Activated naive CD4-positive, alpha-beta T cell treated with anti-CD3 and anti-CD28 coated beads for 36 hours (primary cell): ENCODE measurements around the gene NRP2. TPM values are rescaled to one million over a fixed set of nuclear protein-coding genes. Genes with fewer than 3 reads are reported as not detected.

Experiments
- CTCF ChIA-PET: fragments of 350-600 bp; sonication (Branson Sonifier 250); formaldehyde crosslinking; loops from one replicate; lab custom pipeline; 2021; ENCODE audit warnings: antibody characterized with exemption; lab: Charles Lee
- DNase-seq: peaks from one replicate; pipeline ENCODE4 v3.0.0-alpha.2; 2020
- H3K27ac Mint-ChIP-seq: one replicate; pipeline ENCODE4 v1.8.0; 2021; ENCODE audit warnings: mild to moderate bottlenecking, mixed read lengths
- H3K27me3 Mint-ChIP-seq: one replicate; pipeline ENCODE4 v1.8.0; 2021; ENCODE audit warnings: low read depth, mixed read lengths
- H3K36me3 Mint-ChIP-seq: one replicate; pipeline ENCODE4 v1.8.0; 2021; ENCODE audit warnings: low read depth, mixed read lengths
- H3K4me1 Mint-ChIP-seq: one replicate; pipeline ENCODE4 v1.8.0; 2021; ENCODE audit warnings: low read depth, mixed read lengths
- H3K4me3 Mint-ChIP-seq: one replicate; pipeline ENCODE4 v1.8.0; 2021; ENCODE audit warnings: mild to moderate bottlenecking, moderate library complexity, mixed read lengths
- H3K9me3 Mint-ChIP-seq: one replicate; pipeline ENCODE4 v1.8.0; 2021; ENCODE audit warnings: mixed read lengths
- intact Hi-C: fragments of 100-400 bp; cut with micrococcal nuclease; formaldehyde crosslinking; loops from one replicate; pipeline ENCODE4 v1.15.1; 2023
- total RNA-seq, 2 experiments: library from RNA; stranded (reverse); gene quantifications; one replicate each; pipeline ENCODE4 v1.2.3, GENCODE V29; 2021

NRP2 gene
- total RNA-seq, 2 experiments from 2014 or later: 2.5 to 2.8 TPM

- no peaks in the 10 kb centered on the region for H3K36me3 Mint-ChIP-seq
- no peak for DNase-seq
- H3K27me3 Mint-ChIP-seq: no peaks in the 10 kb centered on the region
- CTCF ChIA-PET: no interaction called here
- no peak overlapping the region for H3K4me3 Mint-ChIP-seq
- H3K9me3 Mint-ChIP-seq: no peaks in the 10 kb centered on the region
- intact Hi-C loops: no loop called here
- H3K4me1 Mint-ChIP-seq: no peaks in the 10 kb centered on the region
- H3K27ac Mint-ChIP-seq: no peak overlapping the region
Observed at GRCh38 chr2:205732314-205732713, 50.0 kb downstream of the NRP2 start.

GRCh38 chr2:205733082-205733481 is 50.8 kb downstream of the NRP2 start:
- no peak overlapping the region for H3K4me3 Mint-ChIP-seq
- H3K27me3 Mint-ChIP-seq: no peaks in the 10 kb centered on the region
- CTCF ChIA-PET: no interaction called here
- H3K9me3 Mint-ChIP-seq: no peaks in the 10 kb centered on the region
- H3K27ac Mint-ChIP-seq: no peak overlapping the region
- intact Hi-C loops: no loop called here
- DNase-seq: no peak
- no peaks in the 10 kb centered on the region for H3K36me3 Mint-ChIP-seq
- H3K4me1 Mint-ChIP-seq: no peaks in the 10 kb centered on the region

DNA sequence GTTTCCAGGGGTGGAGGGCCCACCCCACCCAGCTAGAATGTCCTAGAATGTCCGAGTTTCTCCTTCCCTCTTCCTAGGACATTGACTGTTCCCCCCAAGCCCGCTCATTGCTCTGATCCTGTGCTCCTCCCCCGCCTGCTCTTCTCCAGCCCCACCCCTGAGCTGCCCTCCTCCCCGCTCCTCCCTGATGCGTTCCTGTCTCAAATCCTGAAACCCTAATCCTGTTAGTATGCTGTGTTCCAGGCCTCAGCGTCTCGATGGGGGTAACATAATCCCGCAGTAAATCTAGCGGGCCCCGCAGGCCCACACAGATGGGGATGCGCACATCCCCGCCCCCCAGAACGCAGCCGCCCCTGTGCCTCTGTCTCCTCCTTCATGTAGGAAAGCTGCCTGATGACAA is 51.3 kb downstream of the NRP2 start:
- CTCF ChIA-PET: no interaction called here
- Mint-ChIP-seq H3K27me3 (no peaks in the 10 kb centered on the region), H3K9me3 (no peaks in the 10 kb centered on the region), H3K4me3 (no peak overlapping the region), H3K27ac (no peak overlapping the region), H3K4me1 (no peaks in the 10 kb centered on the region), H3K36me3 (no peaks in the 10 kb centered on the region)
- intact Hi-C loops: no loop called here
- no peak for DNase-seq

- intact Hi-C loops: no loop called here
- H3K27me3 Mint-ChIP-seq: no peaks in the 10 kb centered on the region
- H3K9me3 Mint-ChIP-seq: no peaks in the 10 kb centered on the region
- H3K36me3 Mint-ChIP-seq: no peaks in the 10 kb centered on the region
- H3K27ac Mint-ChIP-seq: no peak overlapping the region
- no peak for DNase-seq
- H3K4me3 Mint-ChIP-seq: no peak overlapping the region
- CTCF ChIA-PET: interaction anchor here (0.6 kb wide), 1 partner anchor 736 kb away, joined by 4 read pairs; no protein-coding TSS in a partner anchor
- no peaks in the 10 kb centered on the region for H3K4me1 Mint-ChIP-seq
Observed at GRCh38 chr2:205734436-205735037, 52.2 kb downstream of the NRP2 start.

GRCh38 chr2:205738117-205738968 is 56.0 kb downstream of the NRP2 start:
- Mint-ChIP-seq H3K27me3 (peaks cover 9% of the 10 kb centered on the region), H3K36me3 (no peaks in the 10 kb centered on the region), H3K4me1 (no peaks in the 10 kb centered on the region), H3K9me3 (no peaks in the 10 kb centered on the region), H3K27ac (no peak overlapping the region), H3K4me3 (no peak overlapping the region)
- DNase-seq: no peak
- intact Hi-C loops: no loop called here
- CTCF ChIA-PET: no interaction called here

GRCh38 chr2:205739620-205740019 is 57.3 kb downstream of the NRP2 start:
- no peaks in the 10 kb centered on the region for H3K9me3 Mint-ChIP-seq
- H3K4me1 Mint-ChIP-seq: no peaks in the 10 kb centered on the region
- H3K27ac Mint-ChIP-seq: no peak overlapping the region
- CTCF ChIA-PET: interaction anchor here (1.1 kb wide), 1 partner anchor 73 kb away, joined by 3 read pairs; no protein-coding TSS in a partner anchor
- H3K4me3 Mint-ChIP-seq: no peak overlapping the region
- peaks cover 9% of the 10 kb centered on the region for H3K27me3 Mint-ChIP-seq
- intact Hi-C loops: no loop called here
- no peaks in the 10 kb centered on the region for H3K36me3 Mint-ChIP-seq
- DNase-seq: no peak

GRCh38 chr2:205740381-205740780 is 58.1 kb downstream of the NRP2 start:
- Mint-ChIP-seq H3K9me3 (no peaks in the 10 kb centered on the region), H3K4me3 (no peak overlapping the region), H3K36me3 (no peaks in the 10 kb centered on the region), H3K27me3 (peaks cover 9% of the 10 kb centered on the region), H3K4me1 (no peaks in the 10 kb centered on the region), H3K27ac (no peak overlapping the region)
- intact Hi-C loops: no loop called here
- DNase-seq: no peak
- CTCF ChIA-PET: interaction anchor here (1.1 kb wide), 1 partner anchor 72 kb away, joined by 3 read pairs; no protein-coding TSS in a partner anchor

GRCh38 chr2:205741256-205741978 is 59.1 kb downstream of the NRP2 start:
- DNase-seq: no peak
- Mint-ChIP-seq H3K9me3 (no peaks in the 10 kb centered on the region), H3K36me3 (no peaks in the 10 kb centered on the region), H3K27ac (no peak overlapping the region), H3K4me3 (no peak overlapping the region), H3K4me1 (no peaks in the 10 kb centered on the region), H3K27me3 (peaks cover 9% of the 10 kb centered on the region)
- CTCF ChIA-PET: no interaction called here
- intact Hi-C loops: no loop called here

DNA sequence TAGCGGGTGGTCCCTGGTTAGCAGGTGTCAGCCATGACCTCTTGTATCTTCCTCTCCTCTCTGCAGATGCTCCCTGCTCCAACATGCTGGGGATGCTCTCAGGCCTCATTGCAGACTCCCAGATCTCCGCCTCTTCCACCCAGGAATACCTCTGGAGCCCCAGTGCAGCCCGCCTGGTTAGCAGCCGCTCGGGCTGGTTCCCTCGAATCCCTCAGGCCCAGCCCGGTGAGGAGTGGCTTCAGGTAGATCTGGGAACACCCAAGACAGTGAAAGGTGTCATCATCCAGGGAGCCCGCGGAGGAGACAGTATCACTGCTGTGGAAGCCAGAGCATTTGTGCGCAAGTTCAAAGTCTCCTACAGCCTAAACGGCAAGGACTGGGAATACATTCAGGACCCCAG is 60.8 kb downstream of the NRP2 start:
- intact Hi-C loops: no loop called here
- CTCF ChIA-PET: interaction anchor here (1.1 kb wide), 1 partner anchor 980 kb away, joined by 4 read pairs; no protein-coding TSS in a partner anchor

GRCh38 chr2:205744074-205744591 is 61.8 kb downstream of the NRP2 start:
- H3K36me3 Mint-ChIP-seq: no peaks in the 10 kb centered on the region
- no peak overlapping the region for H3K4me3 Mint-ChIP-seq
- CTCF ChIA-PET: no interaction called here
- H3K27me3 Mint-ChIP-seq: peaks cover 9% of the 10 kb centered on the region
- no peaks in the 10 kb centered on the region for H3K4me1 Mint-ChIP-seq
- intact Hi-C loops: no loop called here
- no peaks in the 10 kb centered on the region for H3K9me3 Mint-ChIP-seq
- DNase-seq: no peak
- no peak overlapping the region for H3K27ac Mint-ChIP-seq

More for the DNA sequence above, 60.8 kb downstream of the NRP2 start:
- peaks cover 9% of the 10 kb centered on the region for H3K27me3 Mint-ChIP-seq
- H3K36me3 Mint-ChIP-seq: no peaks in the 10 kb centered on the region
- no peaks in the 10 kb centered on the region for H3K4me1 Mint-ChIP-seq
- H3K9me3 Mint-ChIP-seq: no peaks in the 10 kb centered on the region
- H3K4me3 Mint-ChIP-seq: no peak overlapping the region
- DNase-seq: no peak
- H3K27ac Mint-ChIP-seq: no peak overlapping the region

DNA sequence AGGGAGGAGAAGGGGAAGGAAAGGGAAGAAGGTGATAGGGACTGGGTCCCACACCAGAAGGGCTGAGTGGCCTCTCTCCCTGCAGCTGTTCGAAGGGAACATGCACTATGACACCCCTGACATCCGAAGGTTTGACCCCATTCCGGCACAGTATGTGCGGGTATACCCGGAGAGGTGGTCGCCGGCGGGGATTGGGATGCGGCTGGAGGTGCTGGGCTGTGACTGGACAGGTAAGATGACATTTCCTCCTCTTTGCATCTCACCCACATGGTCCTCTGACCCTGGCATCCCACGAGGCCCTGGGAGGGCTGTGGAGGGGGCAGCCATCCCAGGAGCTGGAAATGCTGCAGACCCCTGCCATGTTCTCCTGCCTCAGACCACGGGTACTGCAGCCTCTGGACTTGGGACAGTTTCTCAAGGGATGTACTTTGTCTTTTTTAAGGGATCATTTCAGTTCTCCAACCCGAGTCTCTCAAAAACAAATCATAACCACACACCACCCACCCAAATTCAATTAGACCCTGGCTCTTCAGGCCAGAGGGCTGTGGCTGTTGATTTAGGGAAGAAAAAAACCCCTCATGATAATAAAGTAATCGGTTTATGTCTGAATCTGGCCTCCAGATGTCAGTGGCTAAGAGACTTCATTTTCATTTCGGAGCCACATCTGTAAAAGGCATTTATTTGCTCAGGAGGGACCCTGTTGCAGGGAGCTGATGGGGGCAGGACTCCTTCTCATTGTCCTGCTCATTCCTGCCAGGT is 63.5 kb downstream of the NRP2 start:
- Mint-ChIP-seq H3K27ac (no peak overlapping the region), H3K27me3 (peaks cover 10% of the 10 kb centered on the region), H3K36me3 (no peaks in the 10 kb centered on the region), H3K4me1 (no peaks in the 10 kb centered on the region), H3K9me3 (no peaks in the 10 kb centered on the region), H3K4me3 (no peak overlapping the region)
- CTCF ChIA-PET: no interaction called here
- intact Hi-C loops: no loop called here
- no peak for DNase-seq

DNA sequence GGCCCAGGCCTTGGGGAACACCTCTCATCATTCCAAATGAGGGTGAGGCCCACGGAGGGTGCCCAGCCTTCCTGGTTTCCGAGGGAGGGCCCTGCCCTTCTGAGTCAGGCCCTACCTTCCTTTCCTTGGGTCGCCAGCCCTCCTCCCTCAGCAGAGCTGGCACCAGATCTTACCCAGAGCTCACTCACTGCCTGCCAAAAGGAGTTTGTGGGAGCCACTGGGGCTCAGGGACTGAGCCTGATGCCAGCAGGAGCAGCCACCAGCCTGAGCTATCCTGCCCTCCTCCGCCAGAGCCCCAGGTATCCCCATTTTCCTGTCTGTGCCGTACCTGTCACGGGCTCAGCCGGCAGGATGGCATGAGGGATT is 64.1 kb downstream of the NRP2 start:
- Mint-ChIP-seq H3K9me3 (no peaks in the 10 kb centered on the region), H3K27ac (no peak overlapping the region), H3K36me3 (no peaks in the 10 kb centered on the region), H3K4me1 (no peaks in the 10 kb centered on the region), H3K4me3 (no peak overlapping the region), H3K27me3 (peaks cover 9% of the 10 kb centered on the region)
- CTCF ChIA-PET: no interaction called here
- intact Hi-C loops: no loop called here
- DNase-seq: no peak
